Measurements from ENCODE around the gene BLACAT1. TPM values are rescaled to one million over a fixed set of nuclear protein-coding genes. Genes with fewer than 3 reads are reported as not detected.

BLACAT1 gene
- total RNA-seq, 1 experiment from 2014 or later, result 9.8 TPM

GRCh38 chr1:205470131-205470530, 14.3 kb upstream of the BLACAT1 start:
- Mint-ChIP-seq H3K9me3 (peaks cover 7% of the 10 kb centered on the region), H3K4me3 (no peak overlapping the region), H3K36me3 (peaks cover 7% of the 10 kb centered on the region), H3K4me1 (peaks cover 32% of the 10 kb centered on the region), H3K27ac (no peak overlapping the region), H3K27me3 (ENCODE audit: low read depth) (peaks cover 31% of the 10 kb centered on the region)
- CTCF ChIA-PET, result interaction anchor here (0.6 to 2.0 kb wide), 4 partner anchors 15 to 97 kb away, joined by 3 to 8 read pairs (median 3); no protein-coding TSS in a partner anchor
- ATAC-seq (no peak), DNase-seq (ENCODE audit: low spot score) (no peak)
- TF ChIP-seq ATF3 (CRISPR knock-in tag; conservative IDR thresholded peaks at IDR 0.05) (no peak), HMGA2 (CRISPR knock-in tag; IDR thresholded peaks at IDR 0.05) (no peak), ETV6 (CRISPR knock-in tag; IDR thresholded peaks at IDR 0.05) (no peak), MYBL2 (CRISPR knock-in tag; IDR thresholded peaks at IDR 0.05) (no peak), TEAD1 (CRISPR knock-in tag; IDR thresholded peaks at IDR 0.05) (no peak), TCF7 (CRISPR knock-in tag; IDR thresholded peaks at IDR 0.05; ENCODE audit: low read depth) (no peak), ZNF425 (CRISPR knock-in tag; conservative IDR thresholded peaks at IDR 0.05) (no peak), JUN (CRISPR knock-in tag; IDR thresholded peaks at IDR 0.05) (no peak)
- POLR2A ChIA-PET, result interaction anchor here (0.7 to 0.9 kb wide), 2 partner anchors 31 to 99 kb away, joined by 3 to 4 read pairs; a partner anchor contains a TSS

- CTCF ChIA-PET, result interaction anchor here (0.9 to 2.1 kb wide), 6 partner anchors 19 to 113 kb away, joined by 3 to 12 read pairs (median 6); no protein-coding TSS in a partner anchor
- H3K9me3 Mint-ChIP-seq, result no peaks in the 10 kb centered on the region
- TF ChIP-seq SMAD3 (CRISPR knock-in tag; IDR thresholded peaks at IDR 0.05; ENCODE audit: borderline replicate concordance), result no peak
- TF ChIP-seq MYBL2 (CRISPR knock-in tag; IDR thresholded peaks at IDR 0.05), result no peak
- TF ChIP-seq ZNF138 (CRISPR knock-in tag; conservative IDR thresholded peaks at IDR 0.05), result no peak
- TF ChIP-seq E2F4 (CRISPR knock-in tag; IDR thresholded peaks at IDR 0.05; ENCODE audit: borderline replicate concordance, low read depth), result no peak
- TF ChIP-seq ZNF671 (CRISPR knock-in tag; IDR thresholded peaks at IDR 0.05), result no peak
- TF ChIP-seq ZNF532 (CRISPR knock-in tag; IDR thresholded peaks at IDR 0.05; ENCODE audit: borderline replicate concordance), result no peak
- no peak for TF ChIP-seq PRDM15 (CRISPR knock-in tag; IDR thresholded peaks at IDR 0.05)
- no peak for TF ChIP-seq JUN (CRISPR knock-in tag; IDR thresholded peaks at IDR 0.05)
- TF ChIP-seq MLX (CRISPR knock-in tag; IDR thresholded peaks at IDR 0.05), result no peak
- no peak for TF ChIP-seq TEAD4 (CRISPR knock-in tag; IDR thresholded peaks at IDR 0.05)
- no peak for TF ChIP-seq STAT6 (CRISPR knock-in tag; conservative IDR thresholded peaks at IDR 0.05; ENCODE audit: low read depth)
These were observed 10.9 kb upstream of the BLACAT1 start for GRCh38 chr1:205466595-205467220.

More at GRCh38 chr1:205466595-205467220, 10.9 kb upstream of the BLACAT1 start:
- Mint-ChIP-seq H3K4me3 (no peak overlapping the region), H3K36me3 (no peaks in the 10 kb centered on the region), H3K27ac (no peak overlapping the region), H3K4me1 (peaks cover 17% of the 10 kb centered on the region), H3K27me3 (ENCODE audit: low read depth) (peaks cover 7% of the 10 kb centered on the region)
- DNase-seq (ENCODE audit: low spot score), result no peak
- POLR2A ChIA-PET, result no interaction called here
- ATAC-seq, result no peak

Data from WTC11 (cell line).